Testis (tissue), 2 donors: ENCODE data around the gene NPHP4.

ENCODE experiments used
- CTCF ChIP-seq, 3 experiments: fragments of 450-650 bp in 2 of 3; fragments of 200-600 bp in 1 of 3; sonication (generic) in 1 of 3; IDR thresholded peaks; one replicate each; pipeline ENCODE4 v1.5.1; 2016 to 2019; ENCODE audit warnings: antibody characterized with exemption in 3 of 3, mild to moderate bottlenecking in 2 of 3, moderate library complexity in 1 of 3
- POLR2A ChIP-seq: fragments of 450-650 bp; IDR thresholded peaks from one replicate; pipeline ENCODE4 v1.6.1; 2017; ENCODE audit warnings: antibody characterized with exemption, mild to moderate bottlenecking, moderate library complexity

DNA sequence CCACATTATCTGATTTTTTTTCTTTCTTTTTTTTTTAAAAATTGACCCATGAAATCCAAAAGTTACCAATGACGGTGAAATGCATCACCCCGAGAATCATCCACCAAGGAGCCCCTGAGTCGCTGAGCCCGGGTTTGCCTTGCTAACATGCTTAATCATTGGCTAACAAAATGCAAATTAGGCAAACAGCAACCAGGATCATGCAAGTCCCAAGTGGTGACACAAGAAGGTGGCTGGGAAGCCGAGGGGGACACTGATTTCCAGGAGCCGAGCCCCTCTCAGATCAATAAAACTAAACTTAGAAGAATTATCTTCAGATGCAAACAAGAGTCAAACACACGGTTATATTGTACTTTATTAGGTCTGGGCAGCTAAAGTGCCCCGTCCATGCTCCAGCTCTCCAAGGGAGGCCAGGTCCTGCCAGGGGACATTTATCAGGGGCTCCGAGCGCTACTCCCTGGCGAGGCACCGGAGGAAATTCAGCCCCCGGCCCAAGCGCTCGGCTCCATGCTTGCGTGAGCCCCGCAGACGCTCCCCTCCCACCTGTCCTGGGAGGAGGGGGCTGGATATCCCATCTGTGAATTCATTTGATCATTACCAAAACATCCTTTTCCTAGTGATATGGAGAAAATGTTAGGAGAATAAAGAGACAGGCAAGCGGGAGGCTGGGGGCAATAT lies 154.1 kb downstream of the NPHP4 start:
- TF ChIP-seq CTCF (IDR thresholded peaks at IDR 0.05), result no peak
- TF ChIP-seq POLR2A, result no peak
